A549 (cell line): ENCODE results near the gene SCYGR2. TPM values are rescaled to one million over a fixed set of nuclear protein-coding genes. Genes with fewer than 3 reads are reported as not detected.

Source experiments
- ATAC-seq, 2 experiments: fragments of 200-7000 bp in 1 of 2; fragments of >200 bp in 1 of 2; cut with Nextera tagmentation in 1 of 2; cut with Tn5 transposase in 1 of 2; 3 replicates each; pipeline versions ENCODE4 v1.8.0 to v1.9.1; 2018 to 2020; ENCODE audit warnings: mild to moderate bottlenecking in 1 of 2, moderate library complexity in 1 of 2
- CTCF ChIA-PET: fragments of 300-600 bp; sonication (Branson Sonifier 250); formaldehyde crosslinking; extraction: SDS; loops from one replicate; lab custom pipeline; 2021; ENCODE audit warnings: antibody characterized with exemption, inconsistent platforms; lab: Yijun Ruan, JAX
- POLR2A ChIA-PET: fragments of 350-600 bp; formaldehyde crosslinking; extraction: SDS; loops from one replicate; lab custom pipeline; 2021; ENCODE audit warnings: antibody characterized with exemption, inconsistent platforms; lab: Yijun Ruan, JAX
- DNase-seq, 2 experiments: peaks; one replicate each; pipeline versions ENCODE4 v3.0.0 to v3.0.0-alpha.2; 2011 to 2016; ENCODE audit warnings: low read depth in 1 of 2, low spot score in 1 of 2
- FAIRE-seq: peaks from 2 replicates; lab custom pipeline; 2011; peaks lifted over from hg19 to GRCh38; lab: Jason Lieb, UNC
- H3K27ac ChIP-seq, 2 experiments: fragments of >200 bp; sonication (Bioruptor Twin); formaldehyde crosslinking; 3 replicates each; pipeline ENCODE4 v1.5.1; 2016 to 2017
- H3K4me1 ChIP-seq: fragments of >200 bp; sonication (Bioruptor Twin); formaldehyde crosslinking; 3 replicates; pipeline ENCODE4 v1.6.1; 2016
- H3K4me2 ChIP-seq: fragments of >200 bp; sonication (Bioruptor Twin); formaldehyde crosslinking; 3 replicates; pipeline ENCODE4 v1.6.1; 2016
- H3K4me3 ChIP-seq: fragments of >200 bp; sonication (Bioruptor Twin); formaldehyde crosslinking; 3 replicates; pipeline ENCODE4 v1.5.1; 2016
- H3K9me3 ChIP-seq: fragments of >200 bp; sonication (Bioruptor Twin); formaldehyde crosslinking; 3 replicates; pipeline ENCODE4 v1.6.1; 2016
- BCL3 ChIP-seq: fragments of >200 bp; sonication (Bioruptor Twin); formaldehyde crosslinking; IDR thresholded peaks from 3 replicates; pipeline ENCODE4 v1.6.1; 2016
- CBX2 ChIP-seq: fragments of 200-600 bp; sonication (generic); IDR thresholded peaks from 2 replicates; pipeline ENCODE4 v1.6.1; 2016; ENCODE audit warnings: low read depth, mild to moderate bottlenecking, borderline replicate concordance
- CHD2 ChIP-seq: fragments of 150-350 bp; IDR thresholded peaks from 2 replicates; pipeline ENCODE4 v1.6.1; 2014; ENCODE audit warnings: low read length; ENCODE audit not compliant: partially characterized antibody
- CHD4 ChIP-seq: fragments of 200-600 bp; sonication (generic); IDR thresholded peaks from 2 replicates; pipeline ENCODE4 v1.6.1; 2016; ENCODE audit warnings: antibody characterized with exemption, mild to moderate bottlenecking, borderline replicate concordance
- CTCF ChIP-seq: fragments of >200 bp; sonication (Bioruptor Twin); formaldehyde crosslinking; IDR thresholded peaks from 3 replicates; pipeline ENCODE4 v1.5.1; 2016
- HES2 ChIP-seq: fragments of >200 bp; sonication (Bioruptor Twin); formaldehyde crosslinking; IDR thresholded peaks from 2 replicates; pipeline ENCODE4 v1.6.1; 2016
- HMGXB4 ChIP-seq: fragments of 250-450 bp; sonication (Bioruptor Pico); IDR thresholded peaks from 2 replicates; pipeline ENCODE4 v1.5.0; 2021; ENCODE audit warnings: mild to moderate bottlenecking, moderate library complexity, borderline replicate concordance
- HOXA7 ChIP-seq: fragments of 250-450 bp; sonication (Bioruptor Pico); IDR thresholded peaks from 2 replicates; pipeline ENCODE4 v1.5.0; 2020; ENCODE audit warnings: mild to moderate bottlenecking, moderate library complexity
- HOXB13 ChIP-seq: fragments of 250-450 bp; sonication (Bioruptor Pico); IDR thresholded peaks from 2 replicates; pipeline ENCODE4 v1.5.0; 2020; ENCODE audit warnings: low read depth, mild to moderate bottlenecking, moderate library complexity
- JUN ChIP-seq, 2 experiments: fragments of >200 bp; sonication (Bioruptor Twin); formaldehyde crosslinking; IDR thresholded peaks; 2 replicates in 1 of 2; 3 replicates in 1 of 2; pipeline ENCODE4 v1.6.1; 2016 to 2017
- MAFK ChIP-seq: fragments of 450-650 bp; IDR thresholded peaks from 2 replicates; pipeline ENCODE4 v1.6.1; 2014; ENCODE audit not compliant: partially characterized antibody
- MAX ChIP-seq: IDR thresholded peaks from 2 replicates; pipeline ENCODE4 v1.6.1; 2012
- MAZ ChIP-seq: fragments of 150-350 bp; IDR thresholded peaks from 2 replicates; pipeline ENCODE4 v1.6.1; 2014; ENCODE audit warnings: antibody characterized with exemption, low read depth, low read length, borderline replicate concordance
- MYC ChIP-seq: IDR thresholded peaks from 2 replicates; pipeline ENCODE4 v1.6.1; 2012; ENCODE audit warnings: mild to moderate bottlenecking, inconsistent platforms, low read length, improper control_type of control experiment, borderline replicate concordance
- NR3C1 ChIP-seq: fragments of >200 bp; sonication (Bioruptor Twin); formaldehyde crosslinking; IDR thresholded peaks from 3 replicates; pipeline ENCODE4 v1.6.1; 2017
- PHF8 ChIP-seq: fragments of 200-600 bp; sonication (generic); IDR thresholded peaks from 2 replicates; pipeline ENCODE4 v1.6.1; 2016; ENCODE audit warnings: low read depth, mild to moderate bottlenecking, antibody characterized with exemption, moderate library complexity, borderline replicate concordance
- POLR2A ChIP-seq: IDR thresholded peaks from 2 replicates; pipeline ENCODE4 v1.6.1; 2012; ENCODE audit warnings: mild to moderate bottlenecking, low read length
- POLR2AphosphoS2 ChIP-seq: conservative IDR thresholded peaks from 2 replicates; pipeline ENCODE4 v1.6.1; 2012; ENCODE audit warnings: low read length, improper control_type of control experiment, inconsistent platforms
- RARB ChIP-seq: fragments of 250-450 bp; sonication (Bioruptor Pico); IDR thresholded peaks from 2 replicates; pipeline ENCODE4 v1.8.0; 2021; ENCODE audit warnings: mild to moderate bottlenecking, moderate library complexity
- RCOR1 ChIP-seq: fragments of 150-350 bp; IDR thresholded peaks from 2 replicates; pipeline ENCODE4 v1.6.1; 2014; ENCODE audit warnings: antibody characterized with exemption, low read length, low read depth
- REST ChIP-seq: fragments of 200-600 bp; sonication (generic); IDR thresholded peaks from 2 replicates; pipeline ENCODE4 v1.6.1; 2016; ENCODE audit warnings: antibody characterized with exemption, mild to moderate bottlenecking, moderate library complexity
- RFX5 ChIP-seq: fragments of 450-650 bp; IDR thresholded peaks from 2 replicates; pipeline ENCODE4 v1.7.1; 2014; ENCODE audit warnings: antibody characterized with exemption, mild to moderate bottlenecking, moderate library complexity
- RNF2 ChIP-seq: fragments of 200-600 bp; sonication (generic); IDR thresholded peaks from 2 replicates; pipeline ENCODE4 v1.6.1; 2016; ENCODE audit warnings: low read depth, mild to moderate bottlenecking, antibody characterized with exemption, moderate library complexity, borderline replicate concordance
- SMC3 ChIP-seq: fragments of >200 bp; sonication (Bioruptor Twin); formaldehyde crosslinking; IDR thresholded peaks from 3 replicates; pipeline ENCODE4 v1.6.1; 2018; ENCODE audit warnings: inconsistent platforms
- SREBF2 ChIP-seq: fragments of 450-650 bp; IDR thresholded peaks from 2 replicates; pipeline ENCODE4 v1.6.1; 2014; ENCODE audit warnings: mild to moderate bottlenecking, moderate library complexity
- TFCP2L1 ChIP-seq: fragments of 250-450 bp; sonication (Bioruptor Pico); IDR thresholded peaks from 2 replicates; pipeline ENCODE4 v1.5.0; 2021; ENCODE audit warnings: mild to moderate bottlenecking
- WGBS: methylation state at CpG from one replicate; pipeline ENCODE4 v1.1.6; 2017; ENCODE audit errors: missing lambda C conversion rate; 5-methylcytosine and 5-hydroxymethylcytosine counted together
- polyA plus RNA-seq, 4 experiments: library from polyadenylated mRNA; depleted of rRNA in 3 of 4; stranded (reverse); fragments of >200 nt; fragmentation: RNase III in 1 of 4; extraction: RNeasy Plus Mini Kit Qiagen cat#74134 plus additional on column Dnase treatment in 1 of 4; gene quantifications; 2 replicates in 3 of 4; 3 replicates in 1 of 4; pipeline ENCODE4 v1.2.3, GENCODE V29; 2011 to 2017

The SCYGR2 gene
- polyA plus RNA-seq, 2 of the 4 experiments (the other 2 are of a cell fraction): not detected

GRCh38 chr2:227565080-227565479, 33.6 kb upstream of the SCYGR2 start:
- ATAC-seq (peak in 1 of 2 experiments; percentile 12; a peak in 2 of 6 replicates), DNase-seq (no peak), FAIRE-seq (no peak)
- Histone ChIP-seq H3K9me3 (no peaks in the 10 kb centered on the region), H3K4me2 (no peak overlapping the region), H3K4me1 (peaks cover 15% of the 10 kb centered on the region), H3K4me3 (no peak overlapping the region), H3K27ac (no peak overlapping the region)
- ChIA-PET CTCF (interaction anchor here (0.8 to 1.1 kb wide), 2 partner anchors 158 to 159 kb away, joined by 3 read pairs; no protein-coding TSS in a partner anchor), POLR2A (no interaction called here)
- TF ChIP-seq MAFK: no peak
- TF ChIP-seq HES2: no peak
- no peak for TF ChIP-seq RNF2
- no peak for TF ChIP-seq RCOR1
- 0 out of 2 replicates have a peak, but pooled peaks have one; percentile 62 for TF ChIP-seq POLR2AphosphoS2
- 0 out of 2 replicates have a peak, but pooled peaks have one; percentile 64 for TF ChIP-seq HOXA7 (CRISPR knock-in tag)
- TF ChIP-seq RFX5: no peak
- 88% methylated on average over 1 of the region's 1 CpG for WGBS

GRCh38 chr2:227566012-227566411, 32.7 kb upstream of the SCYGR2 start:
- Histone ChIP-seq H3K9me3 (no peaks in the 10 kb centered on the region), H3K4me3 (no peak overlapping the region), H3K27ac (no peak overlapping the region), H3K4me1 (peaks cover 24% of the 10 kb centered on the region), H3K4me2 (no peak overlapping the region)
- FAIRE-seq: no peak
- WGBS: 71% methylated on average over 3 of the region's 3 CpGs
- no peak for DNase-seq
- ChIA-PET POLR2A (no interaction called here), CTCF (interaction anchor here (0.6 to 0.8 kb wide), 4 partner anchors 9 to 160 kb away, joined by 3 to 4 read pairs (median 3); no protein-coding TSS in a partner anchor)
- TF ChIP-seq HMGXB4 (CRISPR knock-in tag) (no peak), PHF8 (no peak), MYC (no peak), JUN (IDR thresholded peaks at IDR 0.05) (no peak), RARB (CRISPR knock-in tag) (no peak), NR3C1 (no peak), SMC3 (no peak), MAX (no peak), CHD2 (no peak), CBX2 (no peak), HOXB13 (no peak), POLR2A (no peak), CHD4 (no peak), BCL3 (no peak), TFCP2L1 (CRISPR knock-in tag) (no peak), REST (no peak), CTCF (no peak), RNF2 (no peak), MAZ (no peak), SREBF2 (no peak)
- ATAC-seq: peak in 1 of 2 experiments; percentile 46; a peak in 4 of 6 replicates
